OCI-LY7 (cell line): Measurements from ENCODE around the gene ZDHHC14.

Source experiments
- EZH2phosphoT487 ChIP-seq: fragments of 200-600 bp; sonication (generic); IDR thresholded peaks from 2 replicates; pipeline ENCODE4 v1.6.1; 2018; ENCODE audit warnings: low read depth, borderline replicate concordance, mild to moderate bottlenecking, mixed run types, antibody characterized with exemption, low read length, moderate library complexity, mixed read lengths
- TF ChIP-seq, protein P1 (sequence below): fragments of 200-600 bp; sonication (generic); conservative IDR thresholded peaks from 2 replicates; pipeline ENCODE4 v1.5.1; 2014; ENCODE audit warnings: mild to moderate bottlenecking, antibody characterized with exemption, low read length, moderate library complexity, mixed read lengths

DNA sequence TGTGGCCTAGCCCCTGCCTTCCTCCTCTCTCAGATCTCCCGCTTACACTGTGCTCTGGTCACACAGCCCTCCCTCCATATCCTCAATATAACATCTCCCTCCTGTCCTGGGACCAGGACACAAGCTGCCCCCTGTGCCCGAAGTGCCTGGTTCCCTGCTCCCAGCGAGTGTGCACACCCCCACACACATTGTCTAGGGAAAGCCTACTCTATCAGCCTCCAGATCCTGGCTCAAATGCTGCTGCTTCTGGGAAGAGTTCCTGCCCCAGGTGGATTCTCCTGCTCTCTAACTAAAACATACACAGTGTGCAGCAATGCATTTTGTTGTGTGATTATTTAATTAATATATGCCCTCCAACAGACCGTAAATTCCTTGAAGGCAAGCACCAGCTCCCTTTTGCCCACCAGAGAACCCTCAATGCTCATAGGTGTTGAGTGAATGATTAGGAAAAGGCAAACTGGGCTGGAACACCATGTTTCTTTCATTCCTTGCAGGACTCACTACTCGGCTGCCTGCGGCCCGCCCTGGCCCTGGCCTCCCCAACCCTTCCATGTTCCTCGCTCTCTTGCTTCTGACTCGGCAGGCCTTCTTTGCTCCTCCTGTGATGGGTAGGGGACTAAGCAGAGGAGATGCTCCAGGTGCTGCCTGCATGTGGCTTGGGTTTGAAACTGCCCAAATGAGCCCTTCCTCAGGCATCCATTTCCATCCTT, 194.6 kb downstream of the ZDHHC14 start:
- TF ChIP-seq, protein P1, sequence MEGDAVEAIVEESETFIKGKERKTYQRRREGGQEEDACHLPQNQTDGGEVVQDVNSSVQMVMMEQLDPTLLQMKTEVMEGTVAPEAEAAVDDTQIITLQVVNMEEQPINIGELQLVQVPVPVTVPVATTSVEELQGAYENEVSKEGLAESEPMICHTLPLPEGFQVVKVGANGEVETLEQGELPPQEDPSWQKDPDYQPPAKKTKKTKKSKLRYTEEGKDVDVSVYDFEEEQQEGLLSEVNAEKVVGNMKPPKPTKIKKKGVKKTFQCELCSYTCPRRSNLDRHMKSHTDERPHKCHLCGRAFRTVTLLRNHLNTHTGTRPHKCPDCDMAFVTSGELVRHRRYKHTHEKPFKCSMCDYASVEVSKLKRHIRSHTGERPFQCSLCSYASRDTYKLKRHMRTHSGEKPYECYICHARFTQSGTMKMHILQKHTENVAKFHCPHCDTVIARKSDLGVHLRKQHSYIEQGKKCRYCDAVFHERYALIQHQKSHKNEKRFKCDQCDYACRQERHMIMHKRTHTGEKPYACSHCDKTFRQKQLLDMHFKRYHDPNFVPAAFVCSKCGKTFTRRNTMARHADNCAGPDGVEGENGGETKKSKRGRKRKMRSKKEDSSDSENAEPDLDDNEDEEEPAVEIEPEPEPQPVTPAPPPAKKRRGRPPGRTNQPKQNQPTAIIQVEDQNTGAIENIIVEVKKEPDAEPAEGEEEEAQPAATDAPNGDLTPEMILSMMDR, result no peak
- no peak for TF ChIP-seq EZH2phosphoT487
